HEK293 (cell line): Measurements from ENCODE around the gene MAP2.
A peak's percentile ranks its signal among the peaks of the same experiment; 100 is the strongest.

ENCODE experiments used
- CTCF ChIP-seq: fragments of 450-650 bp; formaldehyde crosslinking; IDR thresholded peaks from 2 replicates; pipeline ENCODE4 v1.5.1; 2016; ENCODE audit warnings: missing biosample characterization, missing genetic modification characterization
- PATZ1 ChIP-seq: fragments of 450-650 bp; formaldehyde crosslinking; IDR thresholded peaks from 2 replicates; pipeline ENCODE4 v1.5.1; 2016; ENCODE audit warnings: missing biosample characterization, missing genetic modification characterization
- REPIN1 ChIP-seq: fragments of 450-650 bp; formaldehyde crosslinking; IDR thresholded peaks from 2 replicates; pipeline ENCODE4 v1.5.1; 2017; ENCODE audit warnings: missing biosample characterization, missing genetic modification characterization, low read depth
- ZBTB48 ChIP-seq: fragments of 450-650 bp; formaldehyde crosslinking; IDR thresholded peaks from 2 replicates; pipeline ENCODE4 v1.5.1; 2016; ENCODE audit warnings: missing biosample characterization, missing genetic modification characterization
- ZNF174 ChIP-seq: fragments of 450-650 bp; formaldehyde crosslinking; IDR thresholded peaks from 2 replicates; pipeline ENCODE4 v1.5.0; 2017; ENCODE audit warnings: missing biosample characterization, mild to moderate bottlenecking, missing genetic modification characterization
- ZNF274 ChIP-seq, 2 experiments: fragments of 200-500 bp in 1 of 2; fragments of 450-650 bp in 1 of 2; sonication (Bioruptor generic) in 1 of 2; formaldehyde crosslinking in 1 of 2; IDR thresholded peaks; 2 replicates each; pipeline versions ENCODE4 v1.5.1 to v1.6.1; 2014 to 2016; ENCODE audit warnings: borderline replicate concordance in 1 of 2, inconsistent platforms in 1 of 2, low read length in 1 of 2, missing biosample characterization in 1 of 2, missing genetic modification characterization in 1 of 2

GRCh38 chr2:209556354-209556961, 132.6 kb downstream of the MAP2 start:
- peak; percentile 67 for TF ChIP-seq CTCF
- TF ChIP-seq ZNF174 (tag by site-specific recombination): no peak
- TF ChIP-seq REPIN1 (tag by site-specific recombination): no peak
- TF ChIP-seq PATZ1 (tag by site-specific recombination): no peak
- TF ChIP-seq ZBTB48 (tag by site-specific recombination): no peak
- TF ChIP-seq ZNF274 (IDR thresholded peaks at IDR 0.05; ENCODE audit: low read length): no peak
- no peak for TF ChIP-seq ZNF274 (tag by site-specific recombination; IDR thresholded peaks at IDR 0.05; ENCODE audit: borderline replicate concordance)
